DMS53 treated with DMSO at 0.1 percent for 48 hours (cell line): ENCODE data around the gene CACNA2D3.

Experiments used
- DNase-seq: peaks from one replicate; lab custom pipeline; 2025; ENCODE audit not compliant: unreplicated experiment; lab: John Stamatoyannopoulos, UW

The CACNA2D3 gene

DNA sequence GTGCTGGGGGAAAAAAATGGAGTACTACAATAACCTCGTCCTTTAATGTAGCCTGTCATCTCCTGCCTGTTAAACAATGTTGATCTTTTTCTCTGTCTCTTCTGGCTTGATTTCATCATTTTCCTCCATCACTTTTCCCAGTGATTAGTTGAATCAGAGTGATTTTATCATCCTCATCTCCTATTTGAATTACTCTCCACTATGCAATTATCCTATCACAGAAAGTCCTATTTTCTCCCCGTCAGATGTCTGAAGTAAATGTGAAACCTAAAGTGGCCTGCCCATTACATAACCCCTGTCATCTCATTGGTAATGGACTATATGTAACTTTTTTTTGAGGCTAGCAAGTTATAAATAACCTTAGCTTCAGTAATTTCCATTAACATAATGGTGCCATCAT lies 201.8 kb downstream of the CACNA2D3 start:
- no peak for DNase-seq

DNA sequence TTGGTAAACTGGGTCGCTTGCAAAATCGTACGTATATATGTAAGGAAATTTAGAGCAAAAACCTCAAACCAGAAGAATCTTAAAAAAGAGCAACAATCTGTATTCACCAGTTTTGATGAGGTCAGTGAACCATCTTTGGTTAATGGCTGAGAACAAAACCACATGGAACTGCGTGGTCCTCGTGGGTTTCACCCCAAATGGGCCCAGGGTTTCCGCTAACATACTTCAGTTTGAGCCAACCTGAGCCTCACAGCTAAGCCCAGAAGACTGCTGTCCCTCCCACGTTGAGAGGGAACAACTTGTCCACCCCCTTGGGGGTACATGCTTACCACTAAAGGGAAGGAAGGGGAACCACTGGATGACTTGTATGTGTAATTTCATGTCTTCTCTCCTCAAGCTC lies 204.6 kb downstream of the CACNA2D3 start:
- DNase-seq = no peak

DNA sequence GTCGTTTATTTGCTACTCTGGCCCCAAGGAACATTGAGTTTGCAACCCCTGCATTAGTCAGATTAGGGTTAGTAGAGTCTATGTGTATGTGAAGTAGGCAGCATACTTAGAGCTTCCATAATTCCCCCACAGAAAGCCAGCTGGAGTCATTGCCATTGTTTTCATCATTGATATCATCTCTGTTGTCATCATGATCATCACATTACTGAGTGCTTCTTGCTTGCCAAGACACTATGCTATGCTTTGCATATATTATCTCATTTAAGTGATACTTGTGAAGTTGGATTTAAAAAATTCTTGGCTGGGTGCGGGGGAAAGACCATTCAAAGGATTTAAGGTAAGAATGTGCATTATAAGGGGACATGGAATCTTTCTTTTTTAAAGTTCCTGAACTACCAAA lies 209.0 kb downstream of the CACNA2D3 start:
- no peak for DNase-seq

DNA sequence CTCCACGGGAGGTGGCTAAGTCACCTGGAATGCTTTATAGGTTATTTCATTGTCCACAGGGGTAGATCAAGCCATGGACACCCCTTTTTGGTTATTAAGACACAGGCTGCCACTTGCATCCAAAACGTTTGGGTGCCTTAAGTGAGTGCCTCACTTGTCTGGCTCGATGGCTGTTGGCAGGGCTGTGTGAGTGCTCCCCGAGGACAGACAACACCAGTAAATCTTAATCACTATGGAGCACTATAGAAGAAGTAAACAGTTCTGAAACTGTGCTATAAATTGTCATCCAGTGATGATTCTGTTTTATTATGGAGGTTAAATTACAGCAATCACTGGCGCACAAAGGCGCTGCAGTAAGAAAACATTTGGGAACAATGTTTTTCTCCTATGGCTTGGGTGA lies 215.5 kb downstream of the CACNA2D3 start:
- DNase-seq = no peak

DNA sequence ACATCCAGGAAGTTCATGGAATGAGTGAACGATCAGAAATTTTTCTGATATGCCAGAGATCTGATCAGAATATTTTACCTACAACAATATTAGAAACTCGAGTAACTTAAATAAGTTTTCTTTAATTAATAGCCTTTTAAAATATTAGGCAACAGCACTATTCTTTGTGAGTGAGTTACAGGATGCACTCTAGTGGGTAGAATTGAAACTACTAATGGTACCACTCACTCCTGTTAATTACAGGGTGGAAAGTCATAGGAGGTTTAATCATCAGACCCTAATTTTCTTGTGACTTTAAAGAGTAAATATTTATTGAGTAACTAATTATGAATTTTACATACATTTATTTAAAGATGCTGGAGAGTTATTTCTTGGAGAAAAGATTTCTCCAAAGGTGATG lies 217.3 kb downstream of the CACNA2D3 start:
- DNase-seq = no peak

DNA sequence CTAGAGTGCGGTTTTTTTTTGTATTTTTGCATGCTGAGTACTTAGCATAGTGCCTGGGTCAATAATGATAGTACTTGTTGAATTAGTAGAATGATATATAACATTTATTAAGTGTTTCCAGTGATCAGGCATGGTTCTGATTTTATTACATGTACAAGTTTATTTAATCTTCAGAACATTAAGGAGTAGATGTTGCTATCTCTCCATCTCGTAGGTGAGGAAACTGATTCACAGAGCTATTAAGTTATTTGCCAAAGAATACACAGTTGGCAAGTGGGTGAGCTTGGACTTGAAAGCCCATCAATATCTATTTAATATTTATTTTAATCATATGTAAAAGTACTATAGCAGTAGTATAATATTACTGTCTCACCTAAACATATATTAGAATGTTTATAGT lies 219.5 kb downstream of the CACNA2D3 start:
- DNase-seq = no peak

DNA sequence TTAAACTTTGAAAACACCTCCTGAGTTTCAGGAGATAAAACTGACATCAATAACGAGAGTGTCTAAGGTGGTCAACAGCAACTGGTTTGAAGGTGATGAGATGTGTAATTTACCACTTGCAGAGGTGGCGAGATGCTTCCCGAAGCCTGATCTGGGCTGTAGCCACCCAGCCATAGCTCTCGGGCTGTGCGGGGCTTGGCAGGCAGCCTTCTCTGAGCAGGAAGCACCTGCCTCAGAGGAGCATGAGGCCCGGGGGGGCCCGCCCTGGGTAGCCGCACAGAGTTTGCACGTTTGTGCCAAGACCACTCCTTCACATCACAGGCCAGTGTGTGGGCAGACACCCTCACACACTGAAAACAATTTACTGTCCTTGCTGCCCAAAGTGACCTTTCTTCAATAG lies 220.3 kb downstream of the CACNA2D3 start:
- no peak for DNase-seq

DNA sequence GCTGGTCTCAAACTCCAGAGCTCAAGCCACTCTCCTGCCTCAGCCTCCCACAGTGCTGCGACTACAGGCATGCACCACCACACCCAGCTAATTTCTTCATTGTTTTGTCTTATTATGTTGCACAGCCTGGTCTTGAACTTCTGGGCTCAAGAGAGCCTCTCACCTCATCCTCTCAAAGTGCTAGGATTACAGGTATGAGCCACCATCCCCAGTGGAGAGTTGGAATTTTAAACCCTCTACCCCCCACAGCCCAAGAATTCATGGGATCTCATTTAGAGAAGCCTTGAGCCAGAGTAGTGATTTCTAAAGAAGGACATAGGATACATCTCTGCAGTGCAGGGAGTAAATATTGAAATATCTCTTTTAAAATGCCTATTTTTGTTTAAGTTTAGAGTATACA lies 221.1 kb downstream of the CACNA2D3 start:
- no peak for DNase-seq

DNA sequence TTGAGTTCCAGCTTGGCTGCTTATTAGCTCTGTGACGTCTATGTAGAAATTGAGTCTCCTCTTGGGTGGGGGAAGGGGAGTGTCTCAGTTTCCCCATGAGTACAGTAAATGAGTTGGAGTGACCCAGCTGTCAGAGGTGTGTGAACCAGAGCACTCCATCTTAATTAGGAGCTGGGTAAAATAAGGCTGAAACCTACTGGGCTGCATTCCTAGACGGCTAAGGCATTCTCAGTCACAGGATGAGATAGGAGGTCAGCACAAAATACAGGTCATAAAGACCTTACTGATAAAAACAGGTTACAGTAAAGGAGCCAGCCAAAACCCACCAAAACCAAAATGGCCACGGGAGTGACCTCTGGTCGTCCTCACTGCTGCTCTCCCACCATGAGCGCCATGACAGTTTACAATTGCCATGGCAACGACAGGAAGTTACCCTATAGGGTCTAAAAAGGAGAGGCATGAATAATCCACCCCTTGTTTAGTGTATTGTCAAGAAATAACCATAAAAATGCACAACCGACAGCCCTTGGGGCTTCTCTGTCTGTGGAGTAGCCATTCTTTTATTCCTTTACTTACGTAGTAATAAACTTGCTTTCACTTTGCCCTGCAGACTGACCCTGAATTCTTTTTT lies 222.4 kb downstream of the CACNA2D3 start:
- no peak for DNase-seq

DNA sequence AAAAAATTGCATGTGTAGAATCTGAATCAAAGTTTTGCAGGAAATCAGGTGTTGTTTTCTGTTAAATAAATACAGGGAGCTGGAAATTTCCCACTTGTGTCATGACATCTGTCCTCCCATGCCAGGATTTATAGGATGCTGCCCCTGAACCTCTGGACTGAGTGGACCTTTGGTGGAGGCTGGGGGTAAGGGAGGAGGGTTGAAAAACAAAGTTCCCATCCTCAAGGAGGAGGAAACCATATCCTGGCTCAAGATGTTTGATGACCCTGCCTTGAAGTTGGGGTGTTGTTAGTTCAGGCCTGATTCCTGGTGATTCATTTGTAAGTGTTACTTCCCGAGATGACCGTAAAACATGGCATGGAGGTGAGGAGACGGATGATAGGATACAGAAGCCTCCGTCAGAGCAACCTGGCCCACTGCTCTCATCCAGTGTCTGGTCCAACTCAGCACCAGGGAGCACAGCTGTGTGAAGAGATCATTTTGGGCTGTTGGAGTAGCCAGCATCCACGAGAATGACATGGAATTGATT lies 223.6 kb downstream of the CACNA2D3 start:
- DNase-seq = no peak

DNA sequence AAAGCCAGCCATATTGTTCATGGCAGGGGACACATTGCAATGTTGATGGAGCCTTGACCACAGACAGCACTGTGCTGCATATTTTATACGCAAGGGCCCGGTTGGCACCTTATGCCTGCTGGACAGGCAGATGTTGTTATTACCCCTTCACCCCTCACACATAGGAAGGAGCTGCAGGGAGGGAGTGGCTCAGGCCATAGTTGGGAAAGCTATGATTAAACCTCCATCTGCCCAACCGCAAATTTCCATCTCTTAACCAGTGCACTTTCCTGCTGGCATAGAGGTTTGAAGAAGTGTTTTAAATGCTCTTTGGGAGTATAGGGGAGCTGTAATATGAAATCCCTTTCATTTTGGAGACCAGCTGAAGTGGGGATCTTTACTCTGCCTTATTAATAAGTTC lies 224.7 kb downstream of the CACNA2D3 start:
- DNase-seq = no peak

DNA sequence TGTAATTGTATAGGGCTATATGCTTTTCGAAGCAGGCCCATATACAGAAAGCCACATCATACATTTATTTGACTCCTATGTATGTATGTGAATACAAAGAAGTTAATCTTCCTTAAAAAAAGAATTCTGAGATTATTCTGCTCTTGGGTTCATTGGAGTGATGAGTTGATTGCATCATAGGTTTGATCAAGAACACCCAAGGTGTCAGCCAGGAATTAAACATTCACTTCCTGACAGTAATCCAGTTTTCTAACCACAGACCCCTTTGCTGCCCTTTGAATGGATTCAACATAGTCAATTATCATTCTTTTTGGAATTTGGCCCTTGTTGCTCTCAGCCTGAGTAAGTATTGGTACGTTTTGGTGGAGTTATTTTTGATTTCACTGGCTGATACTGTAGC lies 225.6 kb downstream of the CACNA2D3 start:
- DNase-seq = no peak

DNA sequence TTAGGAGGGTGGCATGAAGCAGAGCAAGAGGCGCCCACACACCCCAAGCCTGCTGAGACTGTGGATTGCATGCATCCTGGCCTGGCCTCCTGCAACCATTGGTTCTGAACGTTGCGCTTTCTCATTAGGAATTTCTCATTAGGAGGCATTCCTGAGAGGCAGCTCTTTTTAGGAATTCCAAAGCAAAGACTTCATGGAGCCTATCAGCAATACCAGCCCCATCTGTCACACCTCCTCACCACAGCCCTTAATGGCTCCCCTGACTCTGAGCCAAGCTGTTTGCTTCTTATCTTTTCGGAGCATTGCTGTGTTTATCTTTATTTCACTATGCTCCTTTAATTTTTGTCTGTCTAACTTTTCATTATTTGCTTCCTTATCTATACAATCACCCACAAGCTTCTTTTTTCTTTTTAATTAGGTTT lies 226.9 kb downstream of the CACNA2D3 start:
- no peak for DNase-seq

DNA sequence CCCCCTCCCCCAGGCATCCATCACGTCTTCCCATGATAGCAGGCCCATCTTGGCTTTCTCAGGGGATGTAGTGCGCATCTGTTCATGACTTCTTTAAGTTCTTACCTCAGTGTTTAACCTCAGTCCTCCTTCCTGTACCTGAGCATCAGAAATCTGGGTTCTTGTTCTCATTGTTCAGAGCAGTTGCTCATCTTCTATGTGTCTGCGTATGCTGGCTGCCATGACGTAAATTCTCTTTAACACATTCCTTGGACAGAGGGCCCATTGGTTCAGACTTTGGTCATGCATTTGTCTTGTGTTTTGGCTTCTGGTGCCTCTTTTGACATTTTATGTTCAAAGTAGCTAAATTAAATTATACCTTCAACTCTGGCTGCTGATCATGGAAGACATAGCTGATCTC lies 227.3 kb downstream of the CACNA2D3 start:
- DNase-seq = no peak

DNA sequence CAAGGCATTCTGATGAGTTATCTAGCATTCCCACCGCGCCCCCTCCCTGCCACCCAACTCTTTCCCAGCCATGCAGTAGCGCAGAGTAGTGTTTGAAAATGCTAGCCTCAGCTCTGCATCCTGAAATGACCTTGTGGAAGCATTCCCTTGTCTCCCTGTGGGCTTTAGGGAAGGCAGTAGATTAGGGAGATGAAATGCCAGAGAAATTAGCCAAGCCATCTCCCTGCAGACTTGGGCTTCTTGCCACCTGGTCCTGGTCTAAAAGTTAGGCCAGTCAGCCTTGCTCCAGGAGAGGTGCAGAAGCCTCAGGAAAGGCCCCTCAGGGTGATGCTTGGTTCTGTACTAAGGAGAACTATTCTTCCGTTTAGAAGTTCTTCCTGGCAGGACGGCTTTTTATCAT lies 231.2 kb downstream of the CACNA2D3 start:
- DNase-seq = no peak

DNA sequence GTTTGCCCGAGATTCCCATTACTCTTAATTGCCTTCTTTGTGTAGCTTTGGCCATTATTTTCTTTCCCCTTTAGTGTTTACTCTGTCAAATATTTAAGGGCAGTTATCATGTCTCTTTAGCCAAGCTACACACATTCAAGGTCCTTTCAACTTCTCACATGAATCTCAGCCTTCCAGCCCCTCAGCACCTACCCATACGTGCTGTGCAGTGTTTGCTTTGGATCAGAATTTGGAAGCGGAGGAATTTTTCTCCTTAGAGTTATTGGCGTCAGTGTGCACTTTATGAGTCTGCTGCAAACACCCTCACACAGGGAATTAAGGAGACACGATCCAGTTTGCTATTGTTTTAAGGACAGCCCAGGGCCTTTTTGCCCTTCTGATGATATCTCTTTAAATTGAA lies 231.6 kb downstream of the CACNA2D3 start:
- no peak for DNase-seq

DNA sequence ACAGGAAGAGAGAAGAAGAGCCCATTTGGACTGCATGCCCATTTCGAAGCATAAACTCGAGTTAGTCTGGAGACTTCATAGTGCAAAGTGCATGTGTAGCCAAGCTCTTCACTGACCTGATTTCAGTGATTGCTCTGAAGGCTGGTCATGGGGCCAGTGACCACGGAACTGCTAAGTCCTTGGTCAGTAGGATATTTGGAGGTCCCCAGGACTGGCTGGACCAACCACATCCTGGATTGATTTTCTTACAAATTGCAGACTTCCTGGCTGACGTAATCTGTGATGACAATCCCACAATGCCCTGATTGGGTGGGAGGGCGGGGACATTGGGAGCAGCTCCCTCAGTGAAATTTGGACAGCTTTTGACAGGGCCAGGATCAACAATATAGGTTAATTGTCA lies 233.4 kb downstream of the CACNA2D3 start:
- no peak for DNase-seq

DNA sequence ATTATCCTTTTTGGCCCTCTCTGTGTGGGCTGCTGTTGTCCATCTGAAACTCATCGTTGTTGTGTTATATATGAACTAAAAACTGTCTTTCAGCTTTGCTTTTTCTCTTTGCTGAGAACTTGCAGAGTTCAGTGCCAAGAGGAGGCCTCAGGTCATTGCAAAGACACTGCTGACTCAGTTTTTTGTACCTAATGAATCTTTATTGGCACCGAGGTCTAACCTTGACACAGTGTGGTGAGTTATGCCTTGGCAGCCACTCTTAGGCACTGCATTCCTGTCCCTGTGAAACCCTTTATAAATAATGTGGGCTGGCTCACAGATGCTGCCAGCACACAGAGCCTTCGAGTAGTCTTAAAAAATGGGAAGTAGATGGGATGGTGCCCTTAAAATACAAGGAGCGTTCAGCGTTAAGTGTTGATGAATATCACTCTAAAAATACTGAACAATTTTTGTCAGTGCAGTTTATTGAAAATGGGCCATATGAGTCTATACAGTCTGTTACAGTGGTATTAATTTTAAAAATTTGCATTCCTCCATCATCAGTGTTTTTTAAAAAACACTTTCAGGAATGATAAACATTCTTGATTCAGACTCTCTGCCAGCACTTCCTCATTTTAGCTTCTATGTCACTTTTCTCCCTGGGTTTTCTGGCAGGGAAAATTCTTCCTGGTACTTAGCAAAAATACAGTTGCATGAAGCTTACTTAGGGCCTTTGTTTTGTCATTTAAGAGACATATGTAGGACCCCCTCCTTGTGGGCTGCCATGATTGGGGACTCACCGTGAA lies 234.1 kb downstream of the CACNA2D3 start:
- DNase-seq = no peak

DNA sequence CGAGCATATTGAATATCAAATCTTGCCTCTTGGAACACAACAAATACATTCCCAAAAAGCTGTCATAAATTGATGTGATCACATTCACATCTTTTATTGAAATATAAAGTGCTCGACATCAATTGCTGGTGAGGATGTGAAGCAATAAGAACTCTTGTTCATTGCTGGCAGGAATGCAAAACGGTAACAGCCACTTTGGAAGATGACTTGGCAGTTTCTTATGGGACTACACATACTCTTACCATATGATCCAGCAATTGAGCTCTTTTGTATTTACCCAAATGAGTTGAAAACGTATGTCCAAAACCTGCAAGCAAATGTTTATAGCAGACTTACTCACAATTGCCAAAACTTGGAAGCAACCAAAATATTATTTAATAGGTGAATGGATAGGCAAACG lies 234.9 kb downstream of the CACNA2D3 start:
- no peak for DNase-seq

DNA sequence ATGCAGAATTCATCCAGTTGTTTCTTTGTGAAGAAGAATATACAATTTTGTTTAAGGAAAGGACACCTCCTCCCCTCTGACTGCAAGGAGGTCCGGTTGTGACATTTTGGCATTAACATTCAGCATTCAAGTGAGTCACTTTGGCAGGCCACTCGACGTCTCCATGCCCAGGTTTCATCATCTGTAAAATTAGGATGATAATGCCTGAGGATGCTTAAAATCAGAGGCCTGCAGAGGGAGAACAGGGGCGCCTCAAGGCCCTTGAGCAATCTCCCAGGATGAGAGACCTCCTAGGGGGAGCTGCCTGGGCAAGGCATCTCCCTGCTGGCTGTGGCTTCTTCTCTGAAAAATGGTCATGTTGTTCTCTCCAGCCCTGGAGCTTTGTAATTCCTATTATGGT lies 236.0 kb downstream of the CACNA2D3 start:
- no peak for DNase-seq

DNA sequence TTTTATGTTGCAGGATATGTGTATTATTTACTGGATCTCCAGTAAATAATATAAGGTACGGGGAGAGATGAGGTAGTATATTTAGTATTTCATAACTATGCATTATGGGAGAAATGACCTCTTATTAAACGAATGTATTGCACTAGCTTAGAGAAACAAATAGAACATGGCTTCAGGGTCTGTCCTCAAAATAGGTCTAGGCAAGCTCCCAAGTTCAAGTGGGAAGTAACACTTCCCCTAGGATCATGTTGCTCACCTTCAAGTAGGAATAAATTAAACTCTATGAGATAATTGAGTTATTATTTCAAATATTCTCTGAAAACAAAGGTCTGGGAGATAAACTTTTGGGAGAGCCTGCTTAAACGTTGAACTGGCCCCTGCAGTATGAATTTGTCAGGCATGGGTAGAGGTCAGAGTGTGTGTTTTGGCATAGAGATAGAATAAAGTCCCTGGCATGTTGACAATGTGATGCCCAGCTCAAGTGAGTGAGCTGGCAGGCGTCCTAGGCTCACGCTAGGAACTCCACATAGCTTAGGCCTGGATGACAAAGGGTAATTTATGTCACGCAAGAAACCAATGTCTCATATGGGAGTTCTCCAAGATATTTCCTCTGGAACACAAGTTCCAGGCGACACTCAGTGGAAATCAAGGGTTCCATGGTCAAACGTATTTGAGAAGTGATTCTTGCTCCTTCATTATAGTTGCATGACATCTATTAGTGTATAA lies 236.8 kb downstream of the CACNA2D3 start:
- no peak for DNase-seq

DNA sequence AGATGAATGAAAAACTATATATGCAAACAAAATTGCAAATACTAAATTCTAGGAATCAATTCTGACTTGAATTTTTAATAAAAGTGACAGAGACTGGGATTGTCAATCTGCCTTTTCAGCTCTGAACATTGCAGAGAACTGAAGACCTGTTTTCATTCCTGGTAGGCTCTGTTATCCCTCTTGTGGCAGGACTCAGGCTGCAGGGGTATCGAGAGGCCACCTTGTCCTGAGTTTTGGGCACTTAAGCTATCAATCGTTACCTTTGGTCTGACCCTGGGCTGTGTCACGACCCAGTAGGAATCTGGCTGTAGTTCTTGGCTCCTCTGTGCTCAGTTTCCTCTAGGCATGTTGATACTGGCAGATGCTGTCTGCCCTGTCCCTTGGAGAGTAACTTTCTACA lies 238.0 kb downstream of the CACNA2D3 start:
- DNase-seq = no peak
